ENCODE measurements around the gene BTRC.

Gene BTRC

GRCh38 chr10:101560298-101561067 is 206.5 kb downstream of the BTRC start:
- Histone ChIP-seq H3K9me3 (ENCODE audit: control insufficient read depth, insufficient read depth, low read length) (no peaks in the 10 kb centered on the region), H3K36me3 (ENCODE audit: control insufficient read depth, insufficient read depth, low read length) (no peaks in the 10 kb centered on the region), H3K27me3 (ENCODE audit: control insufficient read depth, insufficient read depth, low read length) (peaks cover 2% of the 10 kb centered on the region), H3K9ac (ENCODE audit: low read depth, low read length) (no peak overlapping the region), H3K4me1 (ENCODE audit: control insufficient read depth, insufficient read depth, low read length) (no peaks in the 10 kb centered on the region), H3K4me3 (ENCODE audit: low read depth, low read length) (no peak overlapping the region)

DNA sequence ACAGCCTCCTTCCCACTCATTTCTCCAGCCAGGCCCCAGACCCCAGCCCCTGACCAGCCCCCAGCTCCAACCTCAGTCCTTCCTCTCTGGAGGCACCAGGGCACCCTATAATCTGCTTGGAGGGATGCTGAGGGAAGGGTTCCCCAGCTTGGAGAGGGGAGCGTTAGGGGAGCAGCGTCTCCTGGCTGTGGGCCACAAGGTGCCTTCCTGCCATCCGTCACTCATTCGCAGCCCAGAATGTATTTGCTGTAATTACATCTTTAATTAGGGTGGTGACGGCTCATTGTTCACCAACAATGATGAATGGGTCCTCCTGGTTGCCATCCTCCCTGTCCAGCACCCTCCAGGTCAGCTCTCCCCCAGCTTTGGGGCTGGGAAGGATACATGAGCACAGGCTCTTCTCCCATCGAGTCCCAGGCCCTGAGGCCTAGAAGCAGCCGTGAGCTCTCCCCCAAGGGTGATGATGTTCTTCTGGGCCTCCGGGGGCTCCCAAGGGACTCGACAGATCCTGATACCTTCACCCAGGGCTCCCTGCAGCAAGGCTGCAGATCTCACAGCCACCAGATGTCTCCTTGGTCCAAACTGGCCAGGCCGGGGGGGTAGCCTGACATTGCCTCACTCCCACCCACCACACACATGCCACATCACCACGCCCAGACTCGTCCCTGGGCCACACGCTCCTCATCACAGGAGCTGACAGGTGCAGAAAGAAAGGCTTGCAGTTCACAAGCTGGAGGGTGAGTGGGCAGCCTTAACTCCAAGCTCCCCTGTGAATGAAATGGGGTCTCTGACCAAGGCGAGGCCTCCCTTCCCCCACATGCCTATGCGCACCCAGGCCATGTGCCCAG is 207.3 kb downstream of the BTRC start:
- H3K4me1 ChIP-seq (ENCODE audit: control insufficient read depth, insufficient read depth, low read length), result no peaks in the 10 kb centered on the region
- no peak overlapping the region for H3K9ac ChIP-seq (ENCODE audit: low read depth, low read length)
- H3K36me3 ChIP-seq (ENCODE audit: control insufficient read depth, insufficient read depth, low read length), result no peaks in the 10 kb centered on the region
- no peak overlapping the region for H3K4me3 ChIP-seq (ENCODE audit: low read depth, low read length)
- H3K9me3 ChIP-seq (ENCODE audit: control insufficient read depth, insufficient read depth, low read length), result no peaks in the 10 kb centered on the region
- peaks cover 10% of the 10 kb centered on the region for H3K27me3 ChIP-seq (ENCODE audit: control insufficient read depth, insufficient read depth, low read length)

DNA sequence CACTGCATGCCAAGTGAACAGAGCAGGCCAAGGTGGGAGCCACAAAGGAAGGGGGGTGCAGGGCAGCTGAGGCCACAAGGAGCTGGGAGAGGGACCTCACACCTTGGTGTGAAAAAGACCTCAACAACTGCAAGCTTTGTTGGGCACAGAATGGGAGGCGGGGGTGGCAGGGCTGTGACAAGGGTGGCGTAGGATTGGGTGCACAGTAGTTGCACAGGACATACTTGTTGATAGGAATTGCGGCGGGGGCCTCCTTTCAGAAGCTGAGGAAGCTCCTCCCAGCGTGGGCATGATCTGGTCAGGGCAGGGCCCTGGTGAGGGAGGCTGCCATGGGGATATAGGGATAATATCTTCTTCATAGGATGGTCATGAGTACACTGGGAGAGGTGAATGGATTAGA is 208.3 kb downstream of the BTRC start:
- Histone ChIP-seq H3K9ac (ENCODE audit: low read depth, low read length) (no peak overlapping the region), H3K27me3 (ENCODE audit: control insufficient read depth, insufficient read depth, low read length) (peaks cover 18% of the 10 kb centered on the region), H3K9me3 (ENCODE audit: control insufficient read depth, insufficient read depth, low read length) (no peaks in the 10 kb centered on the region), H3K4me3 (ENCODE audit: low read depth, low read length) (no peak overlapping the region), H3K36me3 (ENCODE audit: control insufficient read depth, insufficient read depth, low read length) (no peaks in the 10 kb centered on the region), H3K4me1 (ENCODE audit: control insufficient read depth, insufficient read depth, low read length) (no peaks in the 10 kb centered on the region)

DNA sequence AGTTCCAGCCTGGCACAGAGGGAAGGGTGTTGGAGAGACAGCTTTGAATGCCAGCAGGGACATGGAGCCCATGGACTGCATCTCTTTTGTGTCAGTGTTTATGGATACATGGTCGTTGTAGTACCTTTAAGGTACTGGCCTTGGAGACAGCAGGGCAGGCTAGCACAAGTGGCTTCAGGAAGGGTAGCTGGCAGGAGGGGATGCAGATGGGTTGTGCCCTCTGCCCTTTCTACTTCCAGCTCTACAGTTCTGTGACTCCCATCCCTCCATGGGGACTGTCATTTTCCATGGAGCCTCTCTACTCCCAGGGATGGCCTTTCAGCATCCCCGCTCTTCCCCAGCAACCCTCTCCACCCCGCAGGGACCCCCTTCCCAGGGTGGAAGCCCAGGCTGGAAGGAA is 209.0 kb downstream of the BTRC start:
- H3K4me1 ChIP-seq (ENCODE audit: control insufficient read depth, insufficient read depth, low read length), result no peaks in the 10 kb centered on the region
- H3K9me3 ChIP-seq (ENCODE audit: control insufficient read depth, insufficient read depth, low read length), result no peaks in the 10 kb centered on the region
- H3K9ac ChIP-seq (ENCODE audit: low read depth, low read length), result no peak overlapping the region
- no peaks in the 10 kb centered on the region for H3K36me3 ChIP-seq (ENCODE audit: control insufficient read depth, insufficient read depth, low read length)
- H3K27me3 ChIP-seq (ENCODE audit: control insufficient read depth, insufficient read depth, low read length), result peaks cover 26% of the 10 kb centered on the region
- no peak overlapping the region for H3K4me3 ChIP-seq (ENCODE audit: low read depth, low read length)

DNA sequence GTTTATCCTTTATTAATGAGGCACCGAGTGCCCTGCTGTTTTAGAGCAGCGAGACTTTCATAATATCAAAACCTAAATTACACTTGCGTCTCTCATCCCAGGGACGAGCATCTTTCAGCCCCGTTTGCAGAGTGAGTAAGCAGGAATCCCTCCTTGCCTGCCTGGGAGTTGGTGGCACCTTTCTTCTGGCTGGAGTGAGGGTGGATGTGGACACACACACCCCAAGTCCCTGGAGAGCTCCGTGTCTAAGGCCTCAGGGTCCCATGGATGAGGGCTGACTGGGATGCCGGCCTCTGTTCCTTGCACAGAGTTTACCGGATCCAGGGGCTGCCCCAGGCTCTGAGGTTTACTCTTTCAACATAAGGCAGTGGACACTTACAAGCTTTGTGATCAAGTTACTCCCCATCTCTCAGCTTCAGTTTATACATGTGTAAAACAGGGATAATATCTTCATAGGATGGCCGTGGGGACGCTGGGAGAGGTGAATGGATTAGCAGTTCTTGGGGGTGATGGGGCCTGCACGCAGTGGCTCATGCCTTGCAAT is 209.6 kb downstream of the BTRC start:
- H3K27me3 ChIP-seq (ENCODE audit: control insufficient read depth, insufficient read depth, low read length), result peaks cover 32% of the 10 kb centered on the region
- no peak overlapping the region for H3K9ac ChIP-seq (ENCODE audit: low read depth, low read length)
- no peak overlapping the region for H3K4me3 ChIP-seq (ENCODE audit: low read depth, low read length)
- no peaks in the 10 kb centered on the region for H3K9me3 ChIP-seq (ENCODE audit: control insufficient read depth, insufficient read depth, low read length)
- H3K4me1 ChIP-seq (ENCODE audit: control insufficient read depth, insufficient read depth, low read length), result no peaks in the 10 kb centered on the region
- no peaks in the 10 kb centered on the region for H3K36me3 ChIP-seq (ENCODE audit: control insufficient read depth, insufficient read depth, low read length)

GRCh38 chr10:101564490-101564991 is 210.6 kb downstream of the BTRC start:
- Histone ChIP-seq H3K27me3 (ENCODE audit: control insufficient read depth, insufficient read depth, low read length) (peaks cover 39% of the 10 kb centered on the region), H3K9me3 (ENCODE audit: control insufficient read depth, insufficient read depth, low read length) (no peaks in the 10 kb centered on the region), H3K36me3 (ENCODE audit: control insufficient read depth, insufficient read depth, low read length) (no peaks in the 10 kb centered on the region), H3K4me3 (ENCODE audit: low read depth, low read length) (no peak overlapping the region), H3K9ac (ENCODE audit: low read depth, low read length) (no peak overlapping the region), H3K4me1 (ENCODE audit: control insufficient read depth, insufficient read depth, low read length) (no peaks in the 10 kb centered on the region)

DNA sequence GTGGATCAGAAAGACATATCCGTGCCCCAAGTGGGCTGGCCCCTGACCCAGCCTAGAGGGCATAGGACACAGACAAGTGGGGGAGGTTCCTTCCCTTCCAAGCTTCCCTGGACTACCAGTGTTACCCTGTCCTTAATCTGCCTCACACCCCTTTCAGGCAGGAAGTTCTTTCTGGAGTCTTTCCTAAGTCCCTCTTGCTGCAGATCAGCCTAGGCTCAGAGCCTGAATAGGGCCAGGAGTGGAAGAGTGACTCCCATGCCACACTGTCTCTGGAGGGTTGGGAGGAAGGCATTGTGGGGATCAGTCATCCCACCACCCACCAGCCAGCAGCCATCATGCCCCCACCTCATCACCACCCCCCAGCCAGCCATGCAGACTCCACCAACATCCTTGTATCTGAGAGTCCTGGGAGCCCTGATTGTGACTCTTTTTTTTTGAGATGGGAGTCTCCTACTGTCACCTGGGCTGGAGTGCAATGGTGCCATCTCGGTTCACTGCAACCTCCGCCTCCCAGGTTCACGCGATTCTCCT is 211.5 kb downstream of the BTRC start:
- Histone ChIP-seq H3K9ac (ENCODE audit: low read depth, low read length) (no peak overlapping the region), H3K9me3 (ENCODE audit: control insufficient read depth, insufficient read depth, low read length) (no peaks in the 10 kb centered on the region), H3K27me3 (ENCODE audit: control insufficient read depth, insufficient read depth, low read length) (peaks cover 41% of the 10 kb centered on the region), H3K4me1 (ENCODE audit: control insufficient read depth, insufficient read depth, low read length) (no peaks in the 10 kb centered on the region), H3K36me3 (ENCODE audit: control insufficient read depth, insufficient read depth, low read length) (no peaks in the 10 kb centered on the region), H3K4me3 (ENCODE audit: low read depth, low read length) (no peak overlapping the region)

DNA sequence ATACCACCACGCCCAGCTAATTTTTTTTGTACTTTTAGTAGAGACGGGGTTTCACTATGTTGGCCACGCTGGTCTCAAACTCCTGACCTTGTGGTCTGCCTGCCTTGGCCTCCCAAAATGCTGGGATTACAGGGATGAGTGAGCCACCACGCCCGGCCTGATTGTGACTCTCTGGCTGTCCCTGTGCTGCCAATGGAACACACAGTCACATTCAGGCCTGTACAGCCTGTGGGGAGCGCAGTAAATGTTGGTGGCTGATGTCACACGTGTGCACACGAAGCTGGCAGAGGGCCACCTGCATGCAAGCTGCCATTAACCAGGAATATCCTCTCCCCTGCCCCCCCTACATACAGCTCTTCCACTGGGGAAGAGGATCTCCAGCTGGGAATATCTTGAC is 212.0 kb downstream of the BTRC start:
- Histone ChIP-seq H3K36me3 (ENCODE audit: control insufficient read depth, insufficient read depth, low read length) (no peaks in the 10 kb centered on the region), H3K27me3 (ENCODE audit: control insufficient read depth, insufficient read depth, low read length) (peaks cover 46% of the 10 kb centered on the region), H3K4me3 (ENCODE audit: low read depth, low read length) (peak overlapping the region; percentile 35), H3K9ac (ENCODE audit: low read depth, low read length) (no peak overlapping the region), H3K4me1 (ENCODE audit: control insufficient read depth, insufficient read depth, low read length) (no peaks in the 10 kb centered on the region), H3K9me3 (ENCODE audit: control insufficient read depth, insufficient read depth, low read length) (no peaks in the 10 kb centered on the region)

- Histone ChIP-seq H3K27me3 (ENCODE audit: control insufficient read depth, insufficient read depth, low read length) (peaks cover 52% of the 10 kb centered on the region), H3K4me1 (ENCODE audit: control insufficient read depth, insufficient read depth, low read length) (no peaks in the 10 kb centered on the region), H3K4me3 (ENCODE audit: low read depth, low read length) (peak overlapping the region; percentile 35), H3K9ac (ENCODE audit: low read depth, low read length) (no peak overlapping the region), H3K9me3 (ENCODE audit: control insufficient read depth, insufficient read depth, low read length) (no peaks in the 10 kb centered on the region), H3K36me3 (ENCODE audit: control insufficient read depth, insufficient read depth, low read length) (no peaks in the 10 kb centered on the region)
Observed at GRCh38 chr10:101566333-101567164, 212.6 kb downstream of the BTRC start.

DNA sequence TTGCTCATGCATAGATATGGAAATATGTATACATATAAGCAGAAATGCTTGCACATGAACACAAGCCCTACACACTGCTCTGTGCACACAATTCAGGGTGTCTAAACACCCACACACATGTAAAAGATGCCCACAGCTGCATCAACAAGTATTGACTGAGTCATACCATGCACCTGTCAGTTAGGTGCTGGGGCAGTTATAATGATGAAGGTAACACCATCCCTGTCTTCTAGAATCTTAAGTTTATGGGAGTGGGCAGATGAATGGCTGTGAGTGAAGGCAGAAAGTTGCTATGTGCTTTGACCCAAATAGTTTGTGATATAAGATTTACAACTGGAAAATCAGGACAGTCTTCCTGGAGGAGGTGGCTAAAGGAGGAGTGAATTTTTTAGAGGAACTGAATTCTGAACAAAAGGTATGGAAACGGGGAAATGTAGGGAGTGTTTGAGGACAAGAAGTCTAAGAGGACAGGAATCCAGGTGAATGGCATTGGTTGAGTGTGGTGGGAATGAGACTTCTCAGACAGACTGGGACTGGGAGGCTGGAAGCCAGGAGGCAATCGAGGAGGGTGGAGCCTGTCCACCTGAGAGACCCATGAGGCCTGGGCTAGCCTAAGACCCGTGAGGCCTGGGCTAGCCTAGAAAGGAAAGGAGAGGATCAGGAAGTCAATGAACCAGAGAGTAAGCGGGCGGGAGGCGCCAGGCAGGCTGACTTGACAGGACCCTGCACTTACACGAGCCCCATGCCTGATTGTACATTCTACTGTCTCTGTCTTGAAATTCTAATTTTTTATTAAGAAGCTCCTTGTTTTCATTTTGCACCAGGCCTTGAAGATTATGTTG is 213.4 kb downstream of the BTRC start:
- no peak overlapping the region for H3K9ac ChIP-seq (ENCODE audit: low read depth, low read length)
- no peaks in the 10 kb centered on the region for H3K36me3 ChIP-seq (ENCODE audit: control insufficient read depth, insufficient read depth, low read length)
- H3K27me3 ChIP-seq (ENCODE audit: control insufficient read depth, insufficient read depth, low read length), result peaks cover 59% of the 10 kb centered on the region
- H3K4me1 ChIP-seq (ENCODE audit: control insufficient read depth, insufficient read depth, low read length), result no peaks in the 10 kb centered on the region
- peak overlapping the region; percentile 23 for H3K4me3 ChIP-seq (ENCODE audit: low read depth, low read length)
- no peaks in the 10 kb centered on the region for H3K9me3 ChIP-seq (ENCODE audit: control insufficient read depth, insufficient read depth, low read length)

Measured in iPS-15b (cell line).